ENCODE results near the gene CFAP61. TPM values are rescaled to one million over a fixed set of nuclear protein-coding genes. Genes with fewer than 3 reads are reported as not detected.

The CFAP61 gene
- total and polyA plus RNA-seq, 2 donors from 2014 or later, result 0.58 to 2.6 TPM

GRCh38 chr20:20398123-20398522 lies 345.8 kb downstream of the CFAP61 start:
- DNase-seq (no peak), FAIRE-seq (no peak)
- H3K4me3 ChIP-seq (ENCODE audit: low read length in 3 of 3), result no peak overlapping the region
- peaks cover 0 to 4% (median 3%) of the 10 kb centered on the region in 3 donors for H3K4me1 ChIP-seq (ENCODE audit: control insufficient read depth in 2 of 3, insufficient read depth in 2 of 3, low read depth in 1 of 3, low read length in 3 of 3)
- no peak overlapping the region for H3K27ac ChIP-seq (ENCODE audit: low read depth in 2 of 2, low read length in 2 of 2)
- intact Hi-C loops (cut with DNase I), result no loop called here
- no peaks in the 10 kb centered on the region for H3K27me3 ChIP-seq (ENCODE audit: control insufficient read depth, insufficient read depth, low read length)
- H3K36me3 ChIP-seq (ENCODE audit: control insufficient read depth in 2 of 3, insufficient read depth in 3 of 3, low read length in 3 of 3), result peaks cover 0 to 2% (median 0%) of the 10 kb centered on the region in 3 donors
- no peak overlapping the region for H3K9ac ChIP-seq (ENCODE audit: low read length in 3 of 3)
- no peak for TF ChIP-seq CTCF (IDR thresholded peaks at IDR 0.05; ENCODE audit: borderline replicate concordance, extremely low read depth, insufficient read depth)
- no peaks in the 10 kb centered on the region for H3K9me3 ChIP-seq (ENCODE audit: control insufficient read depth in 2 of 3, insufficient read depth in 1 of 3, low read length in 3 of 3)

GRCh38 chr20:20399531-20400500 lies 347.5 kb downstream of the CFAP61 start:
- H3K27ac ChIP-seq (ENCODE audit: low read depth in 2 of 2, low read length in 2 of 2), result no peak overlapping the region
- H3K4me1 ChIP-seq (ENCODE audit: control insufficient read depth in 2 of 3, insufficient read depth in 2 of 3, low read depth in 1 of 3, low read length in 3 of 3), result peaks cover 0 to 4% (median 3%) of the 10 kb centered on the region in 3 donors
- no peaks in the 10 kb centered on the region for H3K9me3 ChIP-seq (ENCODE audit: control insufficient read depth in 2 of 3, insufficient read depth in 1 of 3, low read length in 3 of 3)
- intact Hi-C loops (cut with DNase I), result no loop called here
- no peak for FAIRE-seq
- no peak overlapping the region for H3K9ac ChIP-seq (ENCODE audit: low read length in 3 of 3)
- H3K27me3 ChIP-seq (ENCODE audit: control insufficient read depth, insufficient read depth, low read length), result no peaks in the 10 kb centered on the region
- TF ChIP-seq CTCF (IDR thresholded peaks at IDR 0.05; ENCODE audit: borderline replicate concordance, extremely low read depth, insufficient read depth), result no peak
- no peak overlapping the region for H3K4me3 ChIP-seq (ENCODE audit: low read length in 3 of 3)
- H3K36me3 ChIP-seq (ENCODE audit: control insufficient read depth in 2 of 3, insufficient read depth in 3 of 3, low read length in 3 of 3), result peaks cover 0 to 4% (median 0%) of the 10 kb centered on the region in 3 donors
- DNase-seq, result peak in 3 of 5 donors; percentile 46 to 69 (median 57)

GRCh38 chr20:20401991-20402390 lies 349.7 kb downstream of the CFAP61 start:
- no peak for DNase-seq
- H3K9me3 ChIP-seq (ENCODE audit: control insufficient read depth in 2 of 3, insufficient read depth in 1 of 3, low read length in 3 of 3), result no peaks in the 10 kb centered on the region
- H3K27ac ChIP-seq (ENCODE audit: low read depth in 2 of 2, low read length in 2 of 2), result no peak overlapping the region
- peaks cover 0 to 4% (median 3%) of the 10 kb centered on the region in 3 donors for H3K4me1 ChIP-seq (ENCODE audit: control insufficient read depth in 2 of 3, insufficient read depth in 2 of 3, low read depth in 1 of 3, low read length in 3 of 3)
- peaks cover 0 to 4% (median 0%) of the 10 kb centered on the region in 3 donors for H3K36me3 ChIP-seq (ENCODE audit: control insufficient read depth in 2 of 3, insufficient read depth in 3 of 3, low read length in 3 of 3)
- intact Hi-C loops (cut with DNase I), result no loop called here
- H3K9ac ChIP-seq (ENCODE audit: low read length in 3 of 3), result no peak overlapping the region
- TF ChIP-seq CTCF (IDR thresholded peaks at IDR 0.05; ENCODE audit: borderline replicate concordance, extremely low read depth, insufficient read depth), result no peak
- H3K27me3 ChIP-seq (ENCODE audit: control insufficient read depth, insufficient read depth, low read length), result no peaks in the 10 kb centered on the region
- no peak for FAIRE-seq
- no peak overlapping the region for H3K4me3 ChIP-seq (ENCODE audit: low read length in 3 of 3)

Data from kidney (tissue), 14 donors.